Measurements from ENCODE around the gene LRP6.

- no peak for TF ChIP-seq GATA3 (IDR thresholded peaks at IDR 0.05; ENCODE audit: low read depth, low read length)
- no peak for TF ChIP-seq GATA2 (IDR thresholded peaks at IDR 0.05; ENCODE audit: low read depth, low read length)
Measured at GRCh38 chr12:12098691-12099015, 168.2 kb downstream of the LRP6 start.

Data from SH-SY5Y (cell line).